Activated naive CD4-positive, alpha-beta T cell treated with anti-CD3 and anti-CD28 coated beads for 36 hours (primary cell): ENCODE measurements around the gene ALX4. TPM values are rescaled to one million over a fixed set of nuclear protein-coding genes. Genes with fewer than 3 reads are reported as not detected.

Experiments used
- CTCF ChIA-PET: fragments of 350-600 bp; sonication (Branson Sonifier 250); formaldehyde crosslinking; loops from one replicate; lab custom pipeline; 2021; ENCODE audit warnings: antibody characterized with exemption; lab: Charles Lee
- DNase-seq: peaks from one replicate; pipeline ENCODE4 v3.0.0-alpha.2; 2020
- H3K27ac Mint-ChIP-seq: one replicate; pipeline ENCODE4 v1.8.0; 2021; ENCODE audit warnings: mild to moderate bottlenecking, mixed read lengths
- H3K27me3 Mint-ChIP-seq: one replicate; pipeline ENCODE4 v1.8.0; 2021; ENCODE audit warnings: low read depth, mixed read lengths
- H3K36me3 Mint-ChIP-seq: one replicate; pipeline ENCODE4 v1.8.0; 2021; ENCODE audit warnings: low read depth, mixed read lengths
- H3K4me1 Mint-ChIP-seq: one replicate; pipeline ENCODE4 v1.8.0; 2021; ENCODE audit warnings: low read depth, mixed read lengths
- H3K4me3 Mint-ChIP-seq: one replicate; pipeline ENCODE4 v1.8.0; 2021; ENCODE audit warnings: mild to moderate bottlenecking, moderate library complexity, mixed read lengths
- H3K9me3 Mint-ChIP-seq: one replicate; pipeline ENCODE4 v1.8.0; 2021; ENCODE audit warnings: mixed read lengths
- intact Hi-C: fragments of 100-400 bp; cut with micrococcal nuclease; formaldehyde crosslinking; loops from one replicate; pipeline ENCODE4 v1.15.1; 2023
- total RNA-seq, 2 experiments: library from RNA; stranded (reverse); gene quantifications; one replicate each; pipeline ENCODE4 v1.2.3, GENCODE V29; 2021

The ALX4 gene
- total RNA-seq, 2 experiments from 2014 or later, result not detected

DNA sequence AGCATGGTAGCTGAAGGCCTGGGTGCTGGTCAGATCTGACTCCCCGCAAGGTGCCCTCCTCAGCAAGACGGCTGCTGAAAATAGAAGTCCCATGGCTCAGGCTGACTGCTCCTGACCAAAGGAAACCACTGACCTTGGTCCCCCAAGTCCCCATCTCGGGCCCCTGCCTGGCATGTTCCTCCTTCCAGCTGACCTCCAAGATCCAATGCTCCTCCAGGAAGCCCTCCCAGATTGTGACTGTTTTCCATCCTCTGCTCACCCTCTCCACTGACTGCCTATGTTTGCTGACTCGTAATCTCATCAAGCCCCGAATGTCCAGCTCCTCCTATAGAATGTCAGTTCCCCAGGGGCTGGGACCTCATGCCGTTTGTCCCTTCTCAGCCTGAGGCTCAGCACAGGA is 30.5 kb downstream of the ALX4 start:
- CTCF ChIA-PET, result interaction anchor here (0.5 to 0.8 kb wide), 2 partner anchors 20 to 185 kb away, joined by 3 read pairs; no protein-coding TSS in a partner anchor
- Mint-ChIP-seq H3K36me3 (no peaks in the 10 kb centered on the region), H3K4me1 (no peaks in the 10 kb centered on the region), H3K9me3 (no peaks in the 10 kb centered on the region), H3K4me3 (no peak overlapping the region), H3K27ac (no peak overlapping the region), H3K27me3 (no peaks in the 10 kb centered on the region)
- intact Hi-C loops, result no loop called here
- no peak for DNase-seq

GRCh38 chr11:44277196-44278090 is 32.5 kb downstream of the ALX4 start:
- H3K27ac Mint-ChIP-seq, result no peak overlapping the region
- no peak overlapping the region for H3K4me3 Mint-ChIP-seq
- no peaks in the 10 kb centered on the region for H3K36me3 Mint-ChIP-seq
- no peaks in the 10 kb centered on the region for H3K27me3 Mint-ChIP-seq
- CTCF ChIA-PET, result interaction anchor here (1.1 kb wide), 1 partner anchor 9 kb away, joined by 3 read pairs; no protein-coding TSS in a partner anchor
- no peaks in the 10 kb centered on the region for H3K4me1 Mint-ChIP-seq
- intact Hi-C loops, result no loop called here
- H3K9me3 Mint-ChIP-seq, result no peaks in the 10 kb centered on the region
- DNase-seq, result no peak

DNA sequence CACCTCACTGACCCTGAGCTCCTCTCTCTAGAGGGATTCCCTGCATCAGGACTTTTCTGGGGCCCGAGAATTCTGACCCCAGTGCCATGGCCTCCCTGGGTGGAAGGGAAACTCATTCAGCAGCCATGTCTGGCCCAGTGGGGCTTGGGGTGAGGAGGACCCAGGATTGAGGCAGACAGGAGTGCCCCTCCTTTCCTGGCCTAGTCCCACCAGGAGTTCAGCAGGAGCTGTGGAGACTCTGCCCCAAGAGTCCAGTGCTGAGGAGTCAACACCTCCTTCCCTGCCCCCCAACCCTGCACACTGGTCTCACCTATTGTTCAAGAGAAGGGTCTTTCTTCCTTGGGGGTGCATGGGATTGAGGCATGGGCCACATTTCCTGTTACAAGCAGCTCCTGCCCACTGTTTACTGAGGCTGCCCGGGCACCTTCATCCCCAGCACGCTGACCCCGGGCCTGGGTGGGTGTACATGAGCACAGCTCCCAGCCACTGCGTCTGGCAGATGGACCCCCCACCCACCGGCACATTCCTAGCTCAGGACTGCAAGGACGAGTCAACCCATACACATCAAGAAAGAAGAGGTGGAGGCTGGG is 33.9 kb downstream of the ALX4 start:
- H3K36me3 Mint-ChIP-seq, result no peaks in the 10 kb centered on the region
- intact Hi-C loops, result no loop called here
- CTCF ChIA-PET, result no interaction called here

GRCh38 chr11:44275241-44275640 is 34.7 kb downstream of the ALX4 start:
- CTCF ChIA-PET, result interaction anchor here (0.6 to 1.0 kb wide), 2 partner anchors 13 to 114 kb away, joined by 3 read pairs; no protein-coding TSS in a partner anchor

More for the DNA sequence above, 33.9 kb downstream of the ALX4 start:
- no peaks in the 10 kb centered on the region for H3K4me1 Mint-ChIP-seq
- no peaks in the 10 kb centered on the region for H3K27me3 Mint-ChIP-seq
- DNase-seq, result no peak
- H3K27ac Mint-ChIP-seq, result no peak overlapping the region
- no peaks in the 10 kb centered on the region for H3K9me3 Mint-ChIP-seq
- no peak overlapping the region for H3K4me3 Mint-ChIP-seq

GRCh38 chr11:44274404-44274803 is 35.5 kb downstream of the ALX4 start:
- Mint-ChIP-seq H3K4me1 (no peaks in the 10 kb centered on the region), H3K36me3 (no peaks in the 10 kb centered on the region)
- CTCF ChIA-PET, result interaction anchor here (1.0 kb wide), 1 partner anchor 12 kb away, joined by 3 read pairs; no protein-coding TSS in a partner anchor

More at GRCh38 chr11:44275241-44275640, 34.7 kb downstream of the ALX4 start:
- Mint-ChIP-seq H3K27me3 (no peaks in the 10 kb centered on the region), H3K36me3 (no peaks in the 10 kb centered on the region), H3K4me3 (no peak overlapping the region), H3K27ac (no peak overlapping the region), H3K9me3 (no peaks in the 10 kb centered on the region), H3K4me1 (no peaks in the 10 kb centered on the region)
- no peak for DNase-seq
- intact Hi-C loops, result no loop called here

GRCh38 chr11:44271286-44271685 is 38.7 kb downstream of the ALX4 start:
- Mint-ChIP-seq H3K4me1 (no peaks in the 10 kb centered on the region), H3K36me3 (no peaks in the 10 kb centered on the region), H3K27ac (no peak overlapping the region), H3K4me3 (no peak overlapping the region), H3K27me3 (no peaks in the 10 kb centered on the region), H3K9me3 (no peaks in the 10 kb centered on the region)
- intact Hi-C loops, result no loop called here
- DNase-seq, result no peak
- CTCF ChIA-PET, result interaction anchor here (0.7 kb wide), 1 partner anchor 21 kb away, joined by 3 read pairs; no protein-coding TSS in a partner anchor

More at GRCh38 chr11:44274404-44274803, 35.5 kb downstream of the ALX4 start:
- no peak for DNase-seq
- Mint-ChIP-seq H3K9me3 (no peaks in the 10 kb centered on the region), H3K27me3 (no peaks in the 10 kb centered on the region), H3K4me3 (no peak overlapping the region), H3K27ac (no peak overlapping the region)
- intact Hi-C loops, result no loop called here

- Mint-ChIP-seq H3K27ac (no peak overlapping the region), H3K4me1 (no peaks in the 10 kb centered on the region), H3K9me3 (no peaks in the 10 kb centered on the region), H3K36me3 (no peaks in the 10 kb centered on the region), H3K27me3 (no peaks in the 10 kb centered on the region), H3K4me3 (no peak overlapping the region)
- DNase-seq, result no peak
- CTCF ChIA-PET, result interaction anchor here (0.7 kb wide), 1 partner anchor 22 kb away, joined by 3 read pairs; no protein-coding TSS in a partner anchor
- intact Hi-C loops, result no loop called here
These were observed 39.3 kb downstream of the ALX4 start for GRCh38 chr11:44270403-44271273.

- H3K4me3 Mint-ChIP-seq, result no peak overlapping the region
- intact Hi-C loops, result no loop called here
These were observed 40.3 kb downstream of the ALX4 start for GRCh38 chr11:44269369-44270351.

DNA sequence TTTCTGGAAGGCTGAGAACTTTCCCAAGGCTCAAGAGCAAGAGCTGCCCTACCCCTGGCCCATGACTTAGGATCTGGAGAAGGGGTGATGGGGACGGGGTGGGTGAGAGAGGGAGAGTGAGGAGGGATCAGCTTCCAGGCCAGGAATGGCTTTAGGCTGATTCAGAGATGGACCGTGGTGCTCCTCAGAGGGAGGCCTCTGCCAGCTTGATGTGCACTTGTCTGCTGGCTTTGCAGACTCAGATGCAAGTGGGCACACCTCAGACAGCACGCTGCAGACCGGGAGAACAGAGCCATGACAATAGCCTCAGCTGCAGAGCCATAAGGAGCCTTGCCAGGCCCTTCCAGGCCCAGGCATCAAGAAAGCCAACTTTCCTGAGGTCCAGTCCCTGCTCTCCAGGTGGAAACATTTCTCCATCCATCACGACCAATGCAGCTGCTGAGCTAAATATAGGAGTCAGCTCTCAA is 41.3 kb downstream of the ALX4 start:
- intact Hi-C loops, result no loop called here
- no peaks in the 10 kb centered on the region for H3K9me3 Mint-ChIP-seq
- H3K27me3 Mint-ChIP-seq, result no peaks in the 10 kb centered on the region
- no peak for DNase-seq
- H3K27ac Mint-ChIP-seq, result no peak overlapping the region
- no peaks in the 10 kb centered on the region for H3K36me3 Mint-ChIP-seq
- no peaks in the 10 kb centered on the region for H3K4me1 Mint-ChIP-seq
- CTCF ChIA-PET, result no interaction called here
- H3K4me3 Mint-ChIP-seq, result no peak overlapping the region

More at GRCh38 chr11:44269369-44270351, 40.3 kb downstream of the ALX4 start:
- Mint-ChIP-seq H3K27ac (no peak overlapping the region), H3K36me3 (no peaks in the 10 kb centered on the region), H3K4me1 (no peaks in the 10 kb centered on the region), H3K9me3 (no peaks in the 10 kb centered on the region), H3K27me3 (no peaks in the 10 kb centered on the region)
- no peak for DNase-seq
- CTCF ChIA-PET, result interaction anchor here (1.0 kb wide), 1 partner anchor 16 kb away, joined by 3 read pairs; no protein-coding TSS in a partner anchor

DNA sequence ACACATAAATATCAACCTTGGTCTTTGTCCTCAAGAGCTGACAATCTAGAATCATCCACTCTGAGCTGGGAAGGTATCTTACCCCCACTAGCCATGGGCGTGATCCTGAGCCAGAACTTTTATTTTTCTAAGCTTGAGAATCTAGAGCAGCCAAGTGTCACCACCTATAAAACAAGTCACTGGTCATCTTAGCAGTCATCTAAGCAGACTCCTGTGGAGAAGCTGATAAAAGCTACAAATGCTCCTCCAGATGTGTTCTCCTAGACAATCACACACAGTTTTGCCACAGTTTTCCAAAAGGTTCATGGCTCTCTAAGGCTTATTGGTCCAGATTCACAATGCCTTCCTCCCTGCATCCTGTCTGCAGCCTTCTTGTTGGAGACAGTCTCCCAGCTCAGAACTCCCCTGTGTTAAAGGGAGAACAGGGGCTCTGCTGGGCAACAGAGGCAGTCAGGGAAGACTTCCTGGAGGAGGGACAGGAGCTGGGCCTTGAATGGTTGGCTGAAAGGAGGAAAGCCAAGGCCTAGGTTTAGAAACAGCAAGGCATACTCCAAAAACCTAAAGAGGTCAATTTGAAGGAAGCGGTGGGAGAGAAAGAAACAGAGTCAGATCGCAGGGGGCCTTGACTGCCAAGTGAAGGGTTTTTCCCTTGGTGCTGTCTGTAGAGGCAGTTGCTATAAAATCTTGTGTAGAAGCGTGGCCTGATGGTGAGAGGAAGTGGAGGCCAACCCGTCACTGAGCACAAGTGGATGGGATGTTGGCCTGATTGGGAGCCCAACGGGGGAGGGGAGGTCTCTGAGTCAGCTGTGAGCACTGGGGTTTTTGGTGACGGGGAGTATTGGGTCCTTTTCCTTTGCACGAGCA is 42.0 kb downstream of the ALX4 start:
- H3K27ac Mint-ChIP-seq, result no peak overlapping the region
- H3K4me1 Mint-ChIP-seq, result no peaks in the 10 kb centered on the region
- intact Hi-C loops, result no loop called here
- DNase-seq, result no peak
- no peaks in the 10 kb centered on the region for H3K27me3 Mint-ChIP-seq
- CTCF ChIA-PET, result no interaction called here
- H3K4me3 Mint-ChIP-seq, result no peak overlapping the region
- no peaks in the 10 kb centered on the region for H3K36me3 Mint-ChIP-seq
- H3K9me3 Mint-ChIP-seq, result no peaks in the 10 kb centered on the region
